Calu3 (cell line): ENCODE results near the gene ELANE. TPM values are rescaled to one million over a fixed set of nuclear protein-coding genes. Genes with fewer than 3 reads are reported as not detected.

ENCODE experiments used
- BruUV-seq: library from RNA; stranded (reverse); fragments of 400-500 nt; replicated peaks from 2 replicates; lab custom pipeline; 2021; lab: Mats Ljungman, UMichigan
- CTCF ChIA-PET: fragments of 300-600 bp; sonication (Branson Sonifier 250); formaldehyde crosslinking; loops from one replicate; lab custom pipeline; 2022; ENCODE audit warnings: antibody characterized with exemption; lab: Charles Lee
- DNase-seq: peaks from one replicate; pipeline ENCODE4 v3.0.0; 2022
- H3K27ac Mint-ChIP-seq: one replicate; pipeline ENCODE4 v1.8.0; 2022; ENCODE audit warnings: mixed read lengths; ENCODE audit not compliant: unreplicated experiment
- H3K27me3 Mint-ChIP-seq: one replicate; pipeline ENCODE4 v1.8.0; 2022; ENCODE audit warnings: mixed read lengths; ENCODE audit not compliant: unreplicated experiment
- H3K36me3 Mint-ChIP-seq: one replicate; pipeline ENCODE4 v1.8.0; 2022; ENCODE audit warnings: mild to moderate bottlenecking, moderate library complexity, mixed read lengths; ENCODE audit not compliant: insufficient read depth, unreplicated experiment
- H3K4me1 Mint-ChIP-seq: one replicate; pipeline ENCODE4 v1.8.0; 2022; ENCODE audit warnings: mild to moderate bottlenecking, low read depth, mixed read lengths; ENCODE audit not compliant: unreplicated experiment
- H3K4me3 Mint-ChIP-seq: one replicate; pipeline ENCODE4 v1.8.0; 2022; ENCODE audit warnings: mild to moderate bottlenecking, low read depth, moderate library complexity, mixed read lengths; ENCODE audit not compliant: unreplicated experiment
- H3K9me3 Mint-ChIP-seq: one replicate; pipeline ENCODE4 v1.8.0; 2022; ENCODE audit warnings: low read depth, mixed read lengths; ENCODE audit not compliant: unreplicated experiment
- CTCF ChIP-seq: fragments of 200-600 bp; IDR thresholded peaks from one replicate; pipeline ENCODE4 v1.8.0; 2022; ENCODE audit warnings: antibody characterized with exemption; ENCODE audit not compliant: unreplicated experiment
- intact Hi-C: fragments of 100-400 bp; cut with micrococcal nuclease; formaldehyde crosslinking; loops from one replicate; pipeline ENCODE4 v1.10.0; 2022; ENCODE audit not compliant: unreplicated experiment
- total RNA-seq: library from RNA; stranded (reverse); gene quantifications from 2 replicates; pipeline ENCODE4 v1.2.3, GENCODE V29; 2022

The ELANE gene
- total RNA-seq, 1 experiment from 2014 or later: not detected

GRCh38 chr19:862581-863314 lies 10.6 kb downstream of the ELANE start:
- H3K36me3 Mint-ChIP-seq: peaks cover 16% of the 10 kb centered on the region
- H3K27ac Mint-ChIP-seq: no peak overlapping the region
- no peaks in the 10 kb centered on the region for H3K4me1 Mint-ChIP-seq
- no peaks in the 10 kb centered on the region for H3K27me3 Mint-ChIP-seq
- no peak for TF ChIP-seq CTCF
- DNase-seq: peak; percentile 30
- no TSS peak for BruUV-seq
- intact Hi-C loops: no loop called here
- H3K9me3 Mint-ChIP-seq: no peaks in the 10 kb centered on the region
- CTCF ChIA-PET: no interaction called here
- no peak overlapping the region for H3K4me3 Mint-ChIP-seq

- Mint-ChIP-seq H3K27ac (no peak overlapping the region), H3K9me3 (no peaks in the 10 kb centered on the region)
- no TSS peak for BruUV-seq
Observed at GRCh38 chr19:863315-863620, 11.2 kb downstream of the ELANE start.

GRCh38 chr19:866769-867300 lies 14.7 kb downstream of the ELANE start:
- no peaks in the 10 kb centered on the region for H3K4me1 Mint-ChIP-seq
- no peaks in the 10 kb centered on the region for H3K9me3 Mint-ChIP-seq
- no peak overlapping the region for H3K4me3 Mint-ChIP-seq
- H3K36me3 Mint-ChIP-seq: peaks cover 29% of the 10 kb centered on the region
- no peak overlapping the region for H3K27ac Mint-ChIP-seq
- no TSS peak for BruUV-seq
- DNase-seq: no peak
- no peak for TF ChIP-seq CTCF
- H3K27me3 Mint-ChIP-seq: no peaks in the 10 kb centered on the region
- intact Hi-C loops: no loop called here
- CTCF ChIA-PET: interaction anchor here (0.6 kb wide), 1 partner anchor 154 kb away, joined by 5 read pairs; the partner anchor contains the start of gene TMEM259

More at GRCh38 chr19:863315-863620, 11.2 kb downstream of the ELANE start:
- H3K4me3 Mint-ChIP-seq: no peak overlapping the region
- CTCF ChIA-PET: no interaction called here
- DNase-seq: no peak
- no peaks in the 10 kb centered on the region for H3K27me3 Mint-ChIP-seq
- peaks cover 16% of the 10 kb centered on the region for H3K36me3 Mint-ChIP-seq
- no peak for TF ChIP-seq CTCF
- intact Hi-C loops: no loop called here
- H3K4me1 Mint-ChIP-seq: no peaks in the 10 kb centered on the region

- BruUV-seq: no TSS peak
- no peaks in the 10 kb centered on the region for H3K27me3 Mint-ChIP-seq
Observed at GRCh38 chr19:867301-867793, 15.2 kb downstream of the ELANE start.

More at GRCh38 chr19:867301-867793, 15.2 kb downstream of the ELANE start:
- intact Hi-C loops: no loop called here
- Mint-ChIP-seq H3K4me1 (no peaks in the 10 kb centered on the region), H3K36me3 (peaks cover 33% of the 10 kb centered on the region), H3K27ac (no peak overlapping the region), H3K4me3 (no peak overlapping the region), H3K9me3 (no peaks in the 10 kb centered on the region)
- no peak for TF ChIP-seq CTCF
- no peak for DNase-seq
- CTCF ChIA-PET: interaction anchor here (0.6 kb wide), 1 partner anchor 154 kb away, joined by 5 read pairs; the partner anchor contains the start of gene TMEM259
